UCSD-AML1 (cell line): ENCODE data around the gene TLE1.
"Not testable (repeated sequence)": the region's sequence is repeated elsewhere in the genome, so short reads cannot be mapped to it uniquely, and the experiment has no call there.

Experiments
- DNase-seq: peaks from one replicate; lab custom pipeline; 2025; ENCODE audit not compliant: unreplicated experiment; lab: John Stamatoyannopoulos, UW

Gene TLE1

DNA sequence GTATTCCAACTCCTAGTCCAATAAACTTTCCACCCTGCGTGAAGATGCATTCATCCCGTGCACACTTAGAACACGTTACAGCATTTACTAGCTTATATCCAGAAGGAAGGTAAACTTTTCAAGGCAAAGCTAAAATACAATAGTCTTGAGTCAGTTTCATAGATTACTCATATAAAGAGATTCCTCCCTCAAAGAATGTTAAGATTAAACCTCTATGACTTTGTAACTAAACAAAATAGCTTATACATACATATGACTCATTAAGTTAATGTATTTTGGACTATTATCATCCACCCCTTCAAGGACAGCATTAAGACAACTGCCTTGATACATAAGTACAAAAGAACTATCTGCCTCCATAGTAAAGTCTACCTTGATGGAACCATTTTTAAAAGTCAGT, 36.1 kb downstream of the TLE1 start:
- no peak for DNase-seq

DNA sequence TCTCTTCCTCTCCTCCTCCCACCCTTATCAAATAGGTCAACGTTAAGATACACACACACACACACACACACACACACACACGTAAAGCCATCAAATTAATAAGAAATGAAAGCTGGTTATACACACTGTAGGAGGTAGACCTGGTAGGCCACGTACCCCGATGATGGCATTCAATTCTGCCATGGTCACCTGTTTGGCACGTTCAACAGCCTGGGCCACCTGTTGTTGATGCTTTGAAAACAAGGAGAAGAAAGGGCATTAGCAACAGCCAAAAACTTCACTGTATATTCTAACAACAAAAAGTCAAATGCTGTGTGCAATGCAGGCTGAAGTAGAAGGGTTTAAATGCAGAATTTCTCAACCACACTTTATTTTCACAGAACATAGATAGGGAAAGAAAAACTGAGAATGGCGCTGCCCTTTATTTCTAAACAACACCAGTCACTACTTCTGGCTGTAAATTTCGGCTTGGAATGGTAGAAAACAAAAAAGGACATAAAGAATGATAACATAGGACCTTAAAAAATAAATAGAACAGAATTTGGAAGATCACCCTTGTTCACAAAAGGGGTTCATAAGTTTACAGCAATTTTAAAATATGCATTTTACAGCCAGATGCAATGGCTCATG, 37.2 kb downstream of the TLE1 start:
- no peak for DNase-seq

DNA sequence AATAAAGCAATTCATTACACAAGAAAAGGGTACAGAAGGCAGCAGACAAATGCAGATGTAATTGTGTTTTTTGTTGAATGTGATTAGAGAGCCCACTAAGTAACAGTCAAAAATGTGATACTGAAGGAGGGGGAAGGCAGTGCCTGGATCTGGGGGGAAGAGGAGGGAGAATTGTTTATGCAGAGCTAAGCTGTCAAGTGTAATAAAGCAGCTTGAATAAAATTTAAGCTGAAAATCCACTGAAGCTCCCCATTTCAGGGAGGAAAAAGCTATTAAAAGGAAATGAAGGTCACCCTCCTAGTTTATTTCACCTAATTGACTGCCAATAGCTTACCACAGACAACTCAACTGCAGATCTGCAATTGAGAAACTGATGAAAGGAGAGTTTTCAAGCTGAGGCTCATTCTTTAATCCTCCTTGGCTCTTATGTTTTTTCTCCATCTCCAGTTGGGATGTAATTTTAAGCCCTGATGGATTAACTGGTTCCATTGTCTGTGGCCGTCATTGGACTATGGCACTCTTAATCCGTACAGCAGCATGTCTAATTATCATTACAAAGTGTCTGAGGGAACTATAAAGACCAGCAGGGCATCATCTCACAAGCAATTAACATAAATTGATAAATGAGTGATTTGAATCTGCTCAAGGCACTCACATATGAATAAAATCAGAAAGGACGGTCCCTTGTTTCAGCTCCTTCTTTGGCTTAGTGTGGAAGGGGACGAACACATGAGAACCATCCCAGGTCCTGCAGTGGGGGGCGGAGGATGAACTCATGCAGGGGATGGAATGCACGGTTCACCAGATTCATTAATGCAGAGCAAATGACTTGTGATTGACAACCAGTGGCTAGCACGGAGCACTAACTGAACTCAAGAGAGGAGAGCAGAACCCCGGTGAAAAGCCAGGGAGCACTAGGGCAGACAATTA, 38.5 kb downstream of the TLE1 start:
- no peak for DNase-seq

DNA sequence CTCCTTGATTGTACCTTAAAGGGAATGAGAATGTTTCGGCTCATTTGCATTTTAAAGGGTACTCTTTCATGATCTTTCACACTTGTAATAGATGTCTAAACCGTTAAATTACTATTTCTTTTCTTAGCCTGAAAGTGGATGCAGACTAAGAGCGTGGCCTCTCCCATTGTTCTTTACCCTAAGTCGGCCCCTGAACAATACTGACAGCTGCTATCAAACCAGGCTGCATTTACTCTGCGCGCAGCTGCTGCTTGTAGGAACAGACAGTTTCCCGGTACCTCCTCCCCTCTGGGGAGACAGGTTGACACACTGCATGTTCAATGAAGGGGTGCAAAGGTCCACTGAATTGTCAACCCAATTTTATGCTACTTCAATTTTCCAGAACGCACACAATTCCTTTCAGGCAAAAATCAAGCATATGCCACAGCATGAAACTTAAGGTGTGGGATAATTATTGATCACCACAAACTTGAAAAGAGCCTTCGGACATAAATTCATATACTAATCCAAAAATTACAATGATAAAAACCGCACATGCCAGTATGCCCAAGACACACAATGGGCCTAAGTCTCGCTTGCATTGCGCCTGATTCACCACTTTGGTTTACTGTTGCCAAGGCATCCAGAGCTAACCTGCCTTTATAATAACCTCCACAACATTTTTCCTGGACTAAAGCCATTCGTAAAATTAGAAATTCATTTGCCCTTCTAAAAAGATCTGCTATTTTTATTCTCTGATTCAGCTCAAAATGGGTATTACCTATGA, 39.7 kb downstream of the TLE1 start:
- DNase-seq, result no peak

GRCh38 chr9:81648891-81649290, 40.5 kb downstream of the TLE1 start:
- DNase-seq, result no peak

DNA sequence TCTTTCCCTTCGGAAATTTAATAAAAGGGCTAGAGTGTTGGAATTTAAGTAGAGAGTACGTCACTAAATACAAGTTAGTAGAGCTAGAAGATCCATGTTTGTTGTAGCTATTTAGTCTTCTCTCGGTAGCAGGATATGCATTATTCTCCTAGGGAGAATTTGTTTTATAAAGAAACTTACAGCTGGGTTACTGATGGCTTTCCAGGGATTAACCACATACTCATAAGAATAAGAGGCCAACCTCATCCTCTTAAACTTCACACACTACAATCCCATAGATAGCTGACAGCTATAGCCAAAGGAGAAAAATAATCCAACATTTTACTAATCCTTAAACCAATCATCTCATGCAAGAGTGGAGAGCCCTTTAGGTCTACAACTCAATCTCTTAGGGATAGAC, 43.0 kb downstream of the TLE1 start:
- no peak for DNase-seq

DNA sequence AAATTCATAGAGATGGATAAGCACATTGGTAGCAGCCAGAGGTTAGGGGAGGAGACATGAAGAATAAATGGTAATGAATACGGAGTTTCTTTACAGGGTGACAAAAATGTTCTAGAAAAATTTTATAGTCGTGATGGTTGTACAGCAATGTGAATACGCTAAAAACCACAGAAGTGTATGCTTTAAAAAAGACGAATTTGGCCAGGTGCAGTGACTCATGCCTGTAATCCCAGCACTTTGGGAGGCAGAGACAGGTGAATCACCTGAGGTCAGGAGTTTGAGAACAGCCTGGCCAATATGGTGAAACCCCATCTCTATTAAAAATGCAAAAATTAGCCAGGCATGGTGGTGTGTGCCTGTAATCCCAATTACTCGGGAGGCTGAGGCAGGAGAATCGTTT, 44.8 kb downstream of the TLE1 start:
- DNase-seq, result not testable (repeated sequence)

- DNase-seq, result no peak
These were observed 52.1 kb downstream of the TLE1 start for GRCh38 chr9:81637276-81637675.

DNA sequence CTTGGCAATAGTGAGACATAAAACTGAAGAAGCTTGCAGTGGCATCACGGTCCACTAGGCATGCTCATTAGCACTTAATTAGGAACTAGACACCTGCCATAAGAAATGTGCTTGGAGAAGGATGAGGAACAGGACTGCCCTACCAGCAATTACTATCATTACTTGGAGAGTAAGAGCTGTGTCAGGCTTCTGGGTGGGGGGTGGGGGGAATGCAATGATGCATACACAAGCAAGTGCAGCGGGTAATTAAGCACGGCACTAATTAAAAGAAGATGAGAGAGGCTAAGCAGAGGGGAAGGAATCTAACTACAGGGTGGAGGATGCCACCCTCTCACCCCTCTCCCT, 53.1 kb downstream of the TLE1 start:
- no peak for DNase-seq

DNA sequence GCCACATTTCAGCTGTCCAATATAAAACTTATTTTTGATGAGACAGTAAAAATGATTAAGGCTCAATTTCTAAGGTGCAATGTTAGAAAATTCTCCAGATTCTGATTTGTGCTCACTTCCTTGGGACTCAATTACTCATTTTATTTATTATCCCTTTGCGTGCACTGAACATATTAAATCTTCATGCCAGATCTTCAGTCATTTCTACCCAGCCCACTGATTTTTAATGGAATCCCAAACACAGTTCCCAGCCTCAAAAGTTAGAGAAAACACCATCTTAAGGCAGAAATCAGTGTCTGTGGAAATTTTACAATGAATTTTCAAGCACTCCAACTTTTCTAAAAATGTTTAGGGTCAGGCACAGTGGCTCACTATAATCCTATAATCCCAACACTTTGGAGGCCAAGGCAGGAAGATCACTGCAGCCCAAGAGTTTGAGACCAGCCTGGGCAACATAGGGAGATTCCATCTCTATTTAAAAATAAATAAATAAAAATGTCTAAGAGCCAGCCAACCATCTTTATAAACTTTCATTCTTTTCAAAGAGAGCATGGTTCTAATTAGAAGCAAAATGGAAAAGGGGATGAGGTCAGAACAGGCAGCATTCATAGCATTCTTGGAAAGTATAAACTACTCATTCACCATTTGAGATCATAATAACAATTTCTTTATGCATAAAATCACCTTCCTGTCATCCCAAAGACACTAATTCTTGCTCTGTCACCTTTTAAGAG, 53.7 kb downstream of the TLE1 start:
- no peak for DNase-seq

GRCh38 chr9:81634915-81635516, 54.3 kb downstream of the TLE1 start:
- DNase-seq, result no peak

GRCh38 chr9:81633952-81634854, 55.1 kb downstream of the TLE1 start:
- DNase-seq, result no peak

DNA sequence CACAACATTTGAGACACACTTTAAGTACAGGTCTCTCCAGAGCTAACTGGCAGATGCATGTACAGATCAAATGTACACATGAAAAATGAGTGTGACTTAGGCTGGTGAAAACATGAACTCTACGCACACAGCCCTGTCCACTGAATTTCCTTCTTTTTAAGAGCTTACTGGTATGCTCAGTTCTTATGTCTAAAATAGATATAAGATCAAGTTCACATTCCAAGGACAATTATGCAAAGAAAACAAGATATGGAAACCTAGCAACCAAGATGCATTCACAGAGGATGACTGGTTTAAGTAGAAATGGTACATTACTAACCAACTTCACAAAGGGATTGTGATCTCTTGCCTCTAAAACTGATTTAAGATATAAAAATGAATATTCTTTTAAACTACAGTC, 56.7 kb downstream of the TLE1 start:
- DNase-seq, result no peak

DNA sequence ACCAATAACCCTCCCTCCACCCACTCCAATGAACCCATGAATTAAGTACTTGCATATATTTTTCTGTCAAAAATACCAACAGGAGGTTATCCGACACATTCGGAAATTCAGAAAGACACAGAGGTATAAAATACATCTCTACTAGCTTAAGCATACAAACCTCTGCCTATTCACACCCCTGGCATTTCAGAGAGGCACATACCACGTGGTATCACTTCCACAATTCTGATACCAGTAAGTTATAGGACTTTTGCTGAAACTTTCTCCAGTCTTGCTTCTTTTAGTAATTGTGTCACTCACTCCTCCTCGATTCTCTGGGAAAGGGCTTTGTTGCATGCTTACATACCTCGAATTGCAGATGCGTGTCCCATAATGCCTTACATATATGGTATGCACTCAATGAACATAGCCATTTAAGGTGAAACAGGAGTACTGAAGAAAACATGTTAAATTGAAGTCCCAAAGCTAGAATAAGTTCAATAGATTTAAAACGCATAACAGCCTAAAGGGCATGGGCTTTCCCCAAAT, 58.1 kb downstream of the TLE1 start:
- no peak for DNase-seq

- no peak for DNase-seq
These were observed 59.9 kb downstream of the TLE1 start for GRCh38 chr9:81629440-81629839.

- no peak for DNase-seq
These were observed 60.5 kb downstream of the TLE1 start for GRCh38 chr9:81628897-81629296.

- DNase-seq, result no peak
These were observed 61.9 kb downstream of the TLE1 start for GRCh38 chr9:81627481-81627880.

DNA sequence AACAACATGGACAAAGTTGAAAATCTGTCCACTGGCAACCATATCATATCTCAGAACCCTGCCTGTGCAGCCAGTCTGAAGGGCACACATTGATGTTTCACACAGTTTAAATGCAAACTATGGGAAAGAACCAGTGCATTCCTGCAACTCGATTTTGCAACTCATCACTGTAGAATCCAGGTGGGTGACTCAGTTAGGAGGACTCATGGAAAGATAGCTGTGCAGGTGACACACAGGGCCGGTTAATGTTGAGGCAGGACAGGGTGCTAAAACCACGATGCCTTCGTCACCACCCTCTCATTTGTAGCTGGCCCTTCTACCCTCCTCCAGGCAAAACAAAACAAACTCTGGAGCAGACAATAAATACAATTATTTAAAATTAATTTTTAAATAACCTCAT, 62.8 kb downstream of the TLE1 start:
- DNase-seq, result no peak

- no peak for DNase-seq
These were observed 63.4 kb downstream of the TLE1 start for GRCh38 chr9:81625969-81626368.

GRCh38 chr9:81623778-81624177, 65.6 kb downstream of the TLE1 start:
- no peak for DNase-seq
